NB4 (cell line): ENCODE data around the gene MT1X.
A peak's percentile ranks its signal among the peaks of the same experiment; 100 is the strongest.

Experiments
- DNase-seq: peaks from one replicate; pipeline ENCODE4 v3.0.0; 2010; ENCODE audit warnings: low read depth
- H3K4me3 ChIP-seq: one replicate; pipeline ENCODE4 v1.5.1; 2011; ENCODE audit warnings: mild to moderate bottlenecking, low read depth, low read length, moderate library complexity
- MYC ChIP-seq: IDR thresholded peaks from 2 replicates; pipeline ENCODE4 v1.6.1; 2011; ENCODE audit warnings: low read depth, low read length
- POLR2A ChIP-seq: IDR thresholded peaks from 2 replicates; pipeline ENCODE4 v1.6.1; 2011; ENCODE audit warnings: mild to moderate bottlenecking; ENCODE audit not compliant: insufficient read length; ENCODE audit errors: extremely low read depth
- TF ChIP-seq, protein P1 (sequence below): IDR thresholded peaks from one replicate; pipeline ENCODE4 v1.5.1; 2012; ENCODE audit warnings: low read depth, low read length
- TF ChIP-seq, protein P2 (sequence below): IDR thresholded peaks from 2 replicates; pipeline ENCODE4 v1.6.1; 2011; ENCODE audit warnings: low read depth, low read length

The MT1X gene

DNA sequence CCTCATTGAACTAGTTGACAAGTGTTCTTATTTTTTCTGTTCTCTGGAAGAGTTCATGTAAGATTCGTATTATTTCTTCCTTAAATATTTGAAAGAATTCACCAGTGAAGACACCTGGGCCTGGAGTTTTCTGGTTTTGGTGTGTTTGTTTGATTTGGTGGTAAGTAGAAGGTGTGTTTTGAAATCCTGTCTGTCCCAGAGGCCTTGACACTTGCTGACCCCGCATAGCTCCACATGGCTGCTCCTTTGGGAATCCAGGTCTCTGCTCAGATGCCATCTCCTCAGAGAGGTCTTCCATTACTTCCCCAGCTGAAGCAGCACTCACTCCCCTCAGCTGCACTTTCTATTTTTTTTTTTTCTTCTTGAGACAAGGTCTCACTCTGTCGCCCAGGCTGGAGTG is 41.9 kb downstream of the MT1X start:
- TF ChIP-seq MYC, result no peak
- no peak for TF ChIP-seq POLR2A
- TF ChIP-seq, protein P1, sequence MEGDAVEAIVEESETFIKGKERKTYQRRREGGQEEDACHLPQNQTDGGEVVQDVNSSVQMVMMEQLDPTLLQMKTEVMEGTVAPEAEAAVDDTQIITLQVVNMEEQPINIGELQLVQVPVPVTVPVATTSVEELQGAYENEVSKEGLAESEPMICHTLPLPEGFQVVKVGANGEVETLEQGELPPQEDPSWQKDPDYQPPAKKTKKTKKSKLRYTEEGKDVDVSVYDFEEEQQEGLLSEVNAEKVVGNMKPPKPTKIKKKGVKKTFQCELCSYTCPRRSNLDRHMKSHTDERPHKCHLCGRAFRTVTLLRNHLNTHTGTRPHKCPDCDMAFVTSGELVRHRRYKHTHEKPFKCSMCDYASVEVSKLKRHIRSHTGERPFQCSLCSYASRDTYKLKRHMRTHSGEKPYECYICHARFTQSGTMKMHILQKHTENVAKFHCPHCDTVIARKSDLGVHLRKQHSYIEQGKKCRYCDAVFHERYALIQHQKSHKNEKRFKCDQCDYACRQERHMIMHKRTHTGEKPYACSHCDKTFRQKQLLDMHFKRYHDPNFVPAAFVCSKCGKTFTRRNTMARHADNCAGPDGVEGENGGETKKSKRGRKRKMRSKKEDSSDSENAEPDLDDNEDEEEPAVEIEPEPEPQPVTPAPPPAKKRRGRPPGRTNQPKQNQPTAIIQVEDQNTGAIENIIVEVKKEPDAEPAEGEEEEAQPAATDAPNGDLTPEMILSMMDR, result no peak
- TF ChIP-seq, protein P2, sequence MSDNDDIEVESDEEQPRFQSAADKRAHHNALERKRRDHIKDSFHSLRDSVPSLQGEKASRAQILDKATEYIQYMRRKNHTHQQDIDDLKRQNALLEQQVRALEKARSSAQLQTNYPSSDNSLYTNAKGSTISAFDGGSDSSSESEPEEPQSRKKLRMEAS, result no peak
- DNase-seq, result no peak
- H3K4me3 ChIP-seq, result no peak overlapping the region

DNA sequence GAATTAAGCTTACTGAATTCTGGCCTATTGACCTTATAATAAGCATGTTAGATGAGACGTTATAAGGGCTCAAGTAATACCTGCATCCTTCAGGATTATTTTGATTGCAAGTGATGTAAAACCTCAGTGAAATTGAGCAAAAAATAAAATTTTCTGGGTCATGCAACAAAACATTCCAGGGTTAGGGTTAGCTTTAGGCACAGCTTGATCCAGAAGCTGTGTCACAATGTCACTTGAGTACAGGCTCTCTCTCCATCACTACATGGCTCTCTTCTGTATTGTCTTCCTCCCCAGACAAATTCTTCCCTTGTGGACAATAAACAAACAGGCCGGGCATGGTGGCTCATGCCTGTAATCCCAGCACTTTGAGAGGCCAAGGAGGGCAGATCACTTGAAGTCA is 44.0 kb downstream of the MT1X start:
- TF ChIP-seq MYC, result no peak
- TF ChIP-seq, protein P2, result no peak
- no peak for TF ChIP-seq POLR2A
- TF ChIP-seq, protein P1, result no peak
- H3K4me3 ChIP-seq, result no peak overlapping the region
- no peak for DNase-seq

DNA sequence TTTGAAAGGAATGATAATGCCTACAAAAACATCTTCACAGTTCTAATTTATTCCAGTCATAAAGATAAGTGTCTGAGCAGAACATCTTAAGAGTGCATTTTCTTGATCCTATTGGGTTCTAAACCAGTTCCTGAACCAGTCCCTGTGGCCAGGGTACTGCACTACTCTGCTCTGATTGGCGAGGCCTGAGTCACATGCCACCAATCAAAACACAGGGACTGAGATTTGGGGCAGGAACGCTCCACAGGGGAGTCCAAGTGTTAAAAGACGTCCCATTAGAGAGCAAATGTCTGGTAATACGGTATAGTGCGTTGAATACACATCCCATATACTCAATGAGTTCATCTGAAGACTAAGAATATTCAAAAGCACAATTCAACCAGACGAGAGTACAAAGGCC is 44.7 kb downstream of the MT1X start:
- H3K4me3 ChIP-seq, result no peak overlapping the region
- TF ChIP-seq, protein P1, result no peak
- no peak for DNase-seq

DNA sequence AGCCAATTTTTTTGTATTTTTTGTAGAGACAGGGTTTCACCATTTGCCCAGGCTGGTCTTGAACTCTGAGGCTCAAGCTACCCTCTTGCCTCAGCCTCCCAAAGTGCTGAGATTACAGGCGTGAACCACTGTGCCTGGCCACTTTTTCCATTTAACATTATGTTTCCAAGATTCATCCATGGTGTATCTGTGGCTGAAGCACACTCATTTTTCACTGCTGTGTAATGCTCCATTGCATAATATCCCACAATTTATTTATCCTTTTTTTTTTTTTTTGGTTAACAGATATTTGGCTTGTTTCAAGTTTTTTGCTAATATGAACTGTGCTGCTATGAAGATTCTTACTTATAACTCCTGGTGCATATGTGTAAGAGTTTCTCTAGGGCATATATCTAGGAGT is 45.8 kb downstream of the MT1X start:
- H3K4me3 ChIP-seq, result peak overlapping the region; percentile 96
- TF ChIP-seq POLR2A, result no peak
- TF ChIP-seq, protein P2, result no peak
- TF ChIP-seq MYC, result no peak
- TF ChIP-seq, protein P1, result no peak
- no peak for DNase-seq

DNA sequence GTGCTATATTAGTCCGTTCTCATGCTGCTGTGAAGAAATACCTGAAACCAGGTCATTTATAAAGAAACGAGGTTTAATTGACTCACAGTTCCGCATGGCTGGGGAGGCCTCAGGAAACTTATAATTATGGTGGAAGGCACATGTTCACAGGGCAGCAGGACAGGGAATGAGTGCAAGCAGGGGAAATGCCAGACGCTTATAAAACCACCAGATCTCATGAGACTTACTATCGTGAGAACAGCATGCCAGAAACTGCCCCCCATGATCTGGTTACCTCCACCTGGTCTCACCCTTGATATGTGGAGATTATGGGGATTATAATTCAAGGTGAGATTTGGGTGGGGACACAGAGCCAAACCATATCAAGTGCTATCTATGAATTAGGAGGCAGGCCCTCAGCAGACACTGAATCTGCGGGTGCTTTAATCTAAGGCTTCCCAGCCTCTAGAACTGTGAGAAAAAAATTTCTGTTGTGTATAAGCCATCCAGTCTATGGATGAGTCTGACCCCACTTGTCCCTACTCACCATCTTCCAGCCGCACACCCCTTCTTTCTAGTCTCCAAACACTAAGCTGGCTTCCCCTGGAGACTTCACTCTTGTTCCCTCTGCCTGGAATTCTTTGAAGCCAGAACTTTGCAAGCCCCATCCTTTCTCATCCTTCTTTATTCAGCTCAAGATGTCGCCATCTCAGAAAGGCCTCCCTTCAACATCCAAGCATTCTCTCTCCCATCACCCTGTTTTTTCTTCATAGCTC is 46.9 kb downstream of the MT1X start:
- H3K4me3 ChIP-seq, result peak overlapping the region; percentile 96
- TF ChIP-seq, protein P1, result no peak
- peak; percentile 56 for DNase-seq
